Neutrophil (primary cell): ENCODE data around the gene TM7SF2.
A peak's percentile ranks its signal among the peaks of the same experiment; 100 is the strongest.

Experiments
- H3K27ac ChIP-seq: fragments of 200-600 bp; sonication (generic); 2 replicates; pipeline ENCODE4 v1.5.1; 2016; ENCODE audit warnings: mild to moderate bottlenecking, moderate library complexity
- H3K27me3 ChIP-seq: fragments of 200-600 bp; sonication (generic); 2 replicates; pipeline ENCODE4 v1.6.0; 2016; ENCODE audit warnings: mild to moderate bottlenecking
- H3K36me3 ChIP-seq: fragments of 200-600 bp; sonication (generic); 2 replicates; pipeline ENCODE4 v1.5.1; 2017
- H3K4me1 ChIP-seq, 2 experiments: fragments of 200-600 bp in 1 of 2; sonication (generic) in 1 of 2; 1 replicate in 1 of 2; 2 replicates in 1 of 2; pipeline versions ENCODE4 v1.5.1 to v1.6.1; 2013 to 2016; ENCODE audit warnings: low read depth in 1 of 2, low read length in 1 of 2, mild to moderate bottlenecking in 1 of 2, moderate library complexity in 1 of 2; ENCODE audit not compliant: control insufficient read depth in 1 of 2, insufficient read depth in 1 of 2
- H3K4me3 ChIP-seq, 2 experiments: fragments of 200-600 bp in 1 of 2; sonication (generic) in 1 of 2; 1 replicate in 1 of 2; 2 replicates in 1 of 2; pipeline ENCODE4 v1.5.1; 2013 to 2016; ENCODE audit warnings: low read depth in 1 of 2, low read length in 1 of 2, mild to moderate bottlenecking in 1 of 2, moderate library complexity in 1 of 2
- H3K9me3 ChIP-seq: fragments of 200-600 bp; sonication (generic); 2 replicates; pipeline ENCODE4 v1.5.1; 2016
- CTCF ChIP-seq: fragments of 200-600 bp; sonication (generic); IDR thresholded peaks from 2 replicates; pipeline ENCODE4 v1.5.1; 2016; ENCODE audit warnings: antibody characterized with exemption

The TM7SF2 gene

GRCh38 chr11:65133724-65134123, 22.1 kb downstream of the TM7SF2 start:
- no peak for TF ChIP-seq CTCF
- H3K4me1 ChIP-seq, result peaks cover 34 to 38% of the 10 kb centered on the region in 2 experiments
- no peaks in the 10 kb centered on the region for H3K9me3 ChIP-seq
- peak overlapping the region; percentile 95 for H3K27ac ChIP-seq
- no peaks in the 10 kb centered on the region for H3K27me3 ChIP-seq
- peak overlapping the region; percentile 74 to 90 for H3K4me3 ChIP-seq
- H3K36me3 ChIP-seq, result peaks cover 41% of the 10 kb centered on the region

- peaks cover 34% of the 10 kb centered on the region for H3K36me3 ChIP-seq
- peak; percentile 14 for TF ChIP-seq CTCF
- H3K27ac ChIP-seq, result peak within 1 kb of the TSS; percentile 95
- H3K27me3 ChIP-seq, result no peaks in the 10 kb centered on the region
- H3K9me3 ChIP-seq, result no peaks in the 10 kb centered on the region
- peaks cover 34 to 38% of the 10 kb centered on the region in 2 experiments for H3K4me1 ChIP-seq
- peak within 1 kb of the TSS; percentile 74 to 90 for H3K4me3 ChIP-seq
These were observed 22.7 kb downstream of the TM7SF2 start, which contains the start of gene SYVN1 for GRCh38 chr11:65134240-65134951. Gene SYVN1, minus strand, starts transcription at chr11:65134519. Its CDS starts 918 bp downstream, at chr11:65133601.

- Histone ChIP-seq H3K27ac (peak overlapping the region; percentile 95), H3K9me3 (no peaks in the 10 kb centered on the region), H3K27me3 (peaks cover 2% of the 10 kb centered on the region), H3K4me1 (peaks cover 34 to 38% of the 10 kb centered on the region in 2 experiments), H3K36me3 (peaks cover 27% of the 10 kb centered on the region), H3K4me3 (peak overlapping the region; percentile 74 to 90)
- no peak for TF ChIP-seq CTCF
These were observed 23.4 kb downstream of the TM7SF2 start for GRCh38 chr11:65134952-65135632.

GRCh38 chr11:65135633-65136145, 24.0 kb downstream of the TM7SF2 start:
- Histone ChIP-seq H3K9me3 (no peaks in the 10 kb centered on the region), H3K4me1 (peaks cover 34 to 38% of the 10 kb centered on the region in 2 experiments), H3K36me3 (peaks cover 21% of the 10 kb centered on the region), H3K27me3 (peaks cover 8% of the 10 kb centered on the region), H3K27ac (peak overlapping the region; percentile 95), H3K4me3 (peak overlapping the region; percentile 74 to 90)
- no peak for TF ChIP-seq CTCF

- Histone ChIP-seq H3K27me3 (peaks cover 10% of the 10 kb centered on the region), H3K4me1 (peaks cover 34 to 38% of the 10 kb centered on the region in 2 experiments), H3K27ac (no peak overlapping the region), H3K36me3 (peaks cover 12% of the 10 kb centered on the region), H3K4me3 (no peak overlapping the region), H3K9me3 (no peaks in the 10 kb centered on the region)
- no peak for TF ChIP-seq CTCF
These were observed 24.9 kb downstream of the TM7SF2 start for GRCh38 chr11:65136515-65137096.
